K562 (cell line): ENCODE data around the gene ASF1B. TPM values are rescaled to one million over a fixed set of nuclear protein-coding genes. Genes with fewer than 3 reads are reported as not detected.

Experiments used
- CTBP1 ChIP-seq: fragments of 450-650 bp; IDR thresholded peaks from 2 replicates; pipeline ENCODE4 v1.6.1; 2016; ENCODE audit warnings: borderline replicate concordance
- FOSL1 ChIP-seq: fragments of 200-800 bp; sonication (Bioruptor generic); conservative IDR thresholded peaks from 2 replicates; pipeline ENCODE4 v1.6.1; 2016; ENCODE audit warnings: missing genetic modification characterization, missing compliant biosample characterization
- KDM1A ChIP-seq, 2 experiments: fragments of 450-650 bp; IDR thresholded peaks; 2 replicates each; pipeline ENCODE4 v1.6.1; 2016; ENCODE audit warnings: mild to moderate bottlenecking in 2 of 2
- KLF10 ChIP-seq: fragments of 250-450 bp; sonication (Bioruptor Pico); IDR thresholded peaks from 2 replicates; pipeline ENCODE4 v1.6.1; 2021; ENCODE audit warnings: matching md5 sums
- NONO ChIP-seq, 2 experiments: fragments of 200-400 bp in 1 of 2; fragments of 450-650 bp in 1 of 2; formaldehyde crosslinking in 1 of 2; IDR thresholded peaks; 2 replicates each; pipeline ENCODE4 v1.6.1; 2017; ENCODE audit warnings: low read depth in 2 of 2, mild to moderate bottlenecking in 2 of 2, moderate library complexity in 2 of 2, low read length in 1 of 2
- PHF8 ChIP-seq: fragments of 200-600 bp; sonication (generic); IDR thresholded peaks from 2 replicates; pipeline ENCODE4 v1.6.1; 2012; ENCODE audit warnings: mixed run types, mild to moderate bottlenecking, inconsistent platforms, low read length, moderate library complexity, borderline replicate concordance
- RAD21 ChIP-seq, 2 experiments: fragments of 250-450 bp in 1 of 2; fragments of 450-650 bp in 1 of 2; sonication (Bioruptor Pico) in 1 of 2; formaldehyde crosslinking in 1 of 2; IDR thresholded peaks in 1 of 2; conservative IDR thresholded peaks in 1 of 2; 2 replicates each; pipeline versions ENCODE4 v1.4.0 to v1.8.0; 2020 to 2022; ENCODE audit warnings: mild to moderate bottlenecking in 2 of 2, moderate library complexity in 1 of 2
- RFX1 ChIP-seq: fragments of 450-650 bp; IDR thresholded peaks from 2 replicates; pipeline ENCODE4 v1.6.1; 2016; ENCODE audit warnings: mild to moderate bottlenecking, moderate library complexity
- TFAP4 ChIP-seq: sonication (generic); formaldehyde crosslinking; IDR thresholded peaks from 2 replicates; pipeline ENCODE4 v1.8.0; 2022; ENCODE audit warnings: missing genetic modification reagents, mild to moderate bottlenecking, moderate library complexity, borderline replicate concordance
- ZFX ChIP-seq: sonication (generic); formaldehyde crosslinking; IDR thresholded peaks from 2 replicates; pipeline ENCODE4 v1.8.0; 2022; ENCODE audit warnings: mild to moderate bottlenecking, missing genetic modification reagents, moderate library complexity
- ZNF140 ChIP-seq: fragments of 250-450 bp; sonication (Bioruptor Pico); IDR thresholded peaks from 2 replicates; pipeline ENCODE4 v1.8.0; 2021; ENCODE audit warnings: moderate library complexity, mild to moderate bottlenecking, inconsistent platforms
- ZNF407 ChIP-seq: fragments of 450-650 bp; IDR thresholded peaks from 2 replicates; pipeline ENCODE4 v1.6.1; 2016; ENCODE audit warnings: low read depth
- ZZZ3 ChIP-seq: fragments of 450-650 bp; IDR thresholded peaks from 2 replicates; pipeline ENCODE4 v1.6.1; 2016; ENCODE audit warnings: antibody characterized with exemption, mild to moderate bottlenecking, moderate library complexity
- polyA plus RNA-seq, 8 experiments: library from polyadenylated mRNA; depleted of rRNA in 4 of 8; stranded (reverse) in 5 of 8; unstranded in 3 of 8; fragments of >200 nt; fragmentation: Nextera tagmentation in 2 of 8; fragmentation: Illumina TruSeq in 1 of 8; extraction: Ambion mirVana in 2 of 8; extraction: Trizol in 1 of 8; gene quantifications; 2 replicates each; pipeline versions ENCODE4 v1.2.1 to v1.2.3, GENCODE V29; 2011 to 2014; ENCODE audit warnings: inconsistent platforms in 1 of 8, missing spikeins in 1 of 8
- total RNA-seq, 7 experiments: library from RNA; depleted of rRNA in 6 of 7; stranded (reverse); fragments of >200 nt in 6 of 7; fragmentation: Illumina TruSeq in 2 of 7; extraction: Trizol in 2 of 7; gene quantifications; 2 replicates each; pipeline versions ENCODE4 v1.2.1 to v1.2.3, GENCODE V29; 2011 to 2021; ENCODE audit warnings: low replicate concordance in 1 of 7
- TF ChIP-seq, protein P1 (sequence below), 2 experiments: IDR thresholded peaks; 2 replicates each; pipeline ENCODE4 v1.6.1; 2012; ENCODE audit warnings: improper control_type of control experiment in 2 of 2, low read depth in 2 of 2, low read length in 2 of 2, borderline replicate concordance in 1 of 2

Gene ASF1B
- total and polyA plus RNA-seq, 9 of the 15 experiments (the other 6 are each of a cell fraction or from before 2014, with no cell fraction given) = 6.0 to 69.4 (median 53.3) TPM

GRCh38 chr19:14089662-14090508 lies 46.5 kb downstream of the ASF1B start (continued):
- TF ChIP-seq NONO (IDR thresholded peaks at IDR 0.05; ENCODE audit: low read depth in 2 of 2, low read length in 1 of 2) (0 out of 4 replicates have a peak, but pooled peaks of 1 of the 2 experiments have one; percentile 69), ZFX (CRISPR knock-in tag) (peak; percentile 37; the same call in 1 of the 2 replicates), KDM1A (IDR thresholded peaks at IDR 0.05) (no peak), RAD21 (CRISPR knock-in tag; conservative IDR thresholded peaks at IDR 0.05 in 1 of 2, IDR thresholded peaks at IDR 0.05 in 1 of 2) (peak in 1 of 2 experiments; percentile 3; a peak in 1 of 4 replicates), ZNF140 (no peak), ZZZ3 (no peak), RFX1 (no peak), FOSL1 (peak; percentile 22; the same call in 1 of the 2 replicates), CTBP1 (peak; percentile 94), PHF8 (peak; percentile 45; the same call in 1 of the 2 replicates), KLF10 (CRISPR knock-in tag) (no peak), ZNF407 (no peak), TFAP4 (CRISPR knock-in tag) (no peak)
- TF ChIP-seq, protein P1, sequence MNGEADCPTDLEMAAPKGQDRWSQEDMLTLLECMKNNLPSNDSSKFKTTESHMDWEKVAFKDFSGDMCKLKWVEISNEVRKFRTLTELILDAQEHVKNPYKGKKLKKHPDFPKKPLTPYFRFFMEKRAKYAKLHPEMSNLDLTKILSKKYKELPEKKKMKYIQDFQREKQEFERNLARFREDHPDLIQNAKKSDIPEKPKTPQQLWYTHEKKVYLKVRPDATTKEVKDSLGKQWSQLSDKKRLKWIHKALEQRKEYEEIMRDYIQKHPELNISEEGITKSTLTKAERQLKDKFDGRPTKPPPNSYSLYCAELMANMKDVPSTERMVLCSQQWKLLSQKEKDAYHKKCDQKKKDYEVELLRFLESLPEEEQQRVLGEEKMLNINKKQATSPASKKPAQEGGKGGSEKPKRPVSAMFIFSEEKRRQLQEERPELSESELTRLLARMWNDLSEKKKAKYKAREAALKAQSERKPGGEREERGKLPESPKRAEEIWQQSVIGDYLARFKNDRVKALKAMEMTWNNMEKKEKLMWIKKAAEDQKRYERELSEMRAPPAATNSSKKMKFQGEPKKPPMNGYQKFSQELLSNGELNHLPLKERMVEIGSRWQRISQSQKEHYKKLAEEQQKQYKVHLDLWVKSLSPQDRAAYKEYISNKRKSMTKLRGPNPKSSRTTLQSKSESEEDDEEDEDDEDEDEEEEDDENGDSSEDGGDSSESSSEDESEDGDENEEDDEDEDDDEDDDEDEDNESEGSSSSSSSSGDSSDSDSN (IDR thresholded peaks at IDR 0.05; ENCODE audit: borderline replicate concordance in 1 of 2, low read depth in 2 of 2, low read length in 2 of 2) = peak in 1 of 2 experiments; percentile 56; a peak in 1 of 4 replicates
